BJ (cell line): ENCODE data around the gene IRX2. TPM values are rescaled to one million over a fixed set of nuclear protein-coding genes. Genes with fewer than 3 reads are reported as not detected.
A peak's percentile ranks its signal among the peaks of the same experiment; 100 is the strongest.

Source experiments
- CTCF ChIA-PET: fragments of 350-600 bp; formaldehyde crosslinking; extraction: SDS; loops from one replicate; lab custom pipeline; 2021; ENCODE audit warnings: antibody characterized with exemption, inconsistent platforms; lab: Yijun Ruan, JAX
- POLR2A ChIA-PET: fragments of 300-600 bp; sonication (Branson Sonifier 250); formaldehyde crosslinking; extraction: SDS; loops from one replicate; lab custom pipeline; 2021; ENCODE audit warnings: antibody characterized with exemption; lab: Charles Lee
- DNase-seq: peaks from one replicate; pipeline ENCODE4 v3.0.0-alpha.2; 2011; ENCODE audit warnings: low read depth
- H3K27me3 ChIP-seq: 2 replicates; pipeline ENCODE4 v1.6.0; 2011; ENCODE audit warnings: low read length; ENCODE audit not compliant: control insufficient read depth, insufficient read depth
- H3K36me3 ChIP-seq: 2 replicates; pipeline ENCODE4 v1.5.1; 2011; ENCODE audit warnings: low read length; ENCODE audit not compliant: control insufficient read depth, insufficient read depth
- H3K4me3 ChIP-seq: 2 replicates; pipeline ENCODE4 v1.5.1; 2011; ENCODE audit warnings: low read depth, mild to moderate bottlenecking, control low read depth, low read length
- polyA plus RNA-seq: library from polyadenylated mRNA; depleted of rRNA; stranded (reverse); fragments of >200 nt; gene quantifications from 2 replicates; pipeline ENCODE4 v1.2.3, GENCODE V29; 2011
- TF ChIP-seq, protein P1 (sequence below): IDR thresholded peaks from 2 replicates; pipeline ENCODE4 v1.5.1; 2011; ENCODE audit warnings: low read depth, mild to moderate bottlenecking, control low read depth, inconsistent platforms, low read length, moderate library complexity; ENCODE audit not compliant: insufficient read depth

IRX2 gene
- polyA plus RNA-seq, 1 experiment, result 1.8 TPM

DNA sequence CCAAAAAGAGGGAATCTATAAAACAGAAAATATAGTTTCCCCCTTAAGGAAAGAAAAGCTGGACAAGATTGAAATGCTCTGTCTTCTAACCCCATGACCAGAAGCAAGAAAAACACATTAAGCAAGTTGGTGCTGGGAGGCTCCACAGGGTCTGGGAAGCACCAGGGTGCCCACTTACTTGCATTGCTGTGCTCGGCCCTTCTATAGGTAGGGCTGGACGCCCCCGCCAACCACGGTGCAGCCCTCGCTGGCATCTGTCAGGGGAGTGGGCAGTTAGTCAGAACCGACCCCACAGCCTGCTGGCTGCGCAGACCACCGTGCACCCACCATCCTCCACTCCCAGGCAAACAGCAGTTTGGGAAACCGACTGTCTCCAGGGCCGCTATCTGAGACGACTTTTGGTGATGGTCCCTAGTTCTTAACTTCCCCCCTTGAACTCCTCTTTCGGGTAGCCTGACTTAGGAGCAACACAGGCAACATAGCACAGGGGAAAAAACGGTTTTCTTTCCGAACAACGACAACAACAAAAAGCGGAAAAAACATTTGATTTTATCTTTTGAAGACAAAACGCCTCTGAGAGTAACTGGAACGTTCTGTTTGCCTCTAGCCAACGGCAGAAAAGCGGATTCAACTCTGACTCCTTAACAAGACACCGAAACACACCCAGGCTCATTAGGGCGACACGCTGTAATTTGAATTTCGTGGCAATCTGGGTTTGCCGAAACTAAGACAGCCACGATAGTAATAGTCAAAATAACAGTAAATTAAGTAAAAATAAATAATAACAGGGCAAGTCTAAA is 3.9 kb downstream of the IRX2 start:
- ChIA-PET POLR2A (no interaction called here), CTCF (no interaction called here)
- no peak overlapping the region for H3K4me3 ChIP-seq
- no peak for DNase-seq
- TF ChIP-seq, protein P1, sequence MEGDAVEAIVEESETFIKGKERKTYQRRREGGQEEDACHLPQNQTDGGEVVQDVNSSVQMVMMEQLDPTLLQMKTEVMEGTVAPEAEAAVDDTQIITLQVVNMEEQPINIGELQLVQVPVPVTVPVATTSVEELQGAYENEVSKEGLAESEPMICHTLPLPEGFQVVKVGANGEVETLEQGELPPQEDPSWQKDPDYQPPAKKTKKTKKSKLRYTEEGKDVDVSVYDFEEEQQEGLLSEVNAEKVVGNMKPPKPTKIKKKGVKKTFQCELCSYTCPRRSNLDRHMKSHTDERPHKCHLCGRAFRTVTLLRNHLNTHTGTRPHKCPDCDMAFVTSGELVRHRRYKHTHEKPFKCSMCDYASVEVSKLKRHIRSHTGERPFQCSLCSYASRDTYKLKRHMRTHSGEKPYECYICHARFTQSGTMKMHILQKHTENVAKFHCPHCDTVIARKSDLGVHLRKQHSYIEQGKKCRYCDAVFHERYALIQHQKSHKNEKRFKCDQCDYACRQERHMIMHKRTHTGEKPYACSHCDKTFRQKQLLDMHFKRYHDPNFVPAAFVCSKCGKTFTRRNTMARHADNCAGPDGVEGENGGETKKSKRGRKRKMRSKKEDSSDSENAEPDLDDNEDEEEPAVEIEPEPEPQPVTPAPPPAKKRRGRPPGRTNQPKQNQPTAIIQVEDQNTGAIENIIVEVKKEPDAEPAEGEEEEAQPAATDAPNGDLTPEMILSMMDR, result no peak
- peaks cover 4% of the 10 kb centered on the region for H3K36me3 ChIP-seq
- no peaks in the 10 kb centered on the region for H3K27me3 ChIP-seq

DNA sequence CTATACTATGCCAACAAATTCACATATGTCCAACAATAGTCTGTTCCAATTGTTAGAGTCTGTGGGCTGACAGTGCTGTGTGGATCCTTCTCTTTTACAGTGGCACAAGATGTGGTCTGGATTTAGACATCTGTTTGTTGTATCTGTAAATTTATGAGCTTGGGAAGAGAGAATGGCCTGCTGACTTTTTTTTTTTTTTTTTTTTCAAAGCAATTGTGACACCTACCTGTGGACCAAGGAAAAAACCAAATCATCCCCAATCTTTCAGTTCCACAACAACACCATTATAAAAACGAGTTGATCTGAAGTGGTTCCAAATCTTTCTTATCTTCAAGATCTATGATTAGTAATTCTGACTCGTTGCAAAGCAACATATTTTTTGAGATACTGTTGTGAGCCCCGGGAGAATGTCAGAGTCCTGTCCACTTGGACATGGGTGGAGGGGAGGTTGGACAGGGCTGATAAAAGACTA is 4.9 kb downstream of the IRX2 start:
- POLR2A ChIA-PET, result interaction anchor here (0.6 kb wide), 1 partner anchor 9 kb away, joined by 5 read pairs; no protein-coding TSS in a partner anchor
- Histone ChIP-seq H3K36me3 (peaks cover 5% of the 10 kb centered on the region), H3K27me3 (no peaks in the 10 kb centered on the region), H3K4me3 (no peak overlapping the region)
- CTCF ChIA-PET, result no interaction called here
- TF ChIP-seq, protein P1, result peak; percentile 7; the same call in 1 of the 2 replicates
- DNase-seq, result no peak

DNA sequence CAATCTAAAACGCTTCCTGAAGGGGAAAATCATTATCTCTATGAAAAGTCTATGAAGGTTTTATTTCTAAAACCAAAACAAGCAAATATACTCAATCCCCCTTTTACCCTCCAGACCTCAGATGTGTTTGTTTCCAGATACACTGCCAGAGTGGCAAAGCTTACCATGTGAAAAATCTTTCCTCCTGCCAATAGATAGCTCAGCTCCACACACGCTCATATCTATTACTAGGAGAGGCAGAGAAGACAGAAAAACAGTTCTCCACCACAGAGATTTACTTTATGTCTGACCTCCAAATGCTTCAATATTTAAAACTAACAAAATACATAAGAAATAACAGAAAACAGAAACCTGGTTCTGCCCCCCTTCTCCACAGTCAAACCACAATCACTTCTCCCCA is 7.0 kb downstream of the IRX2 start:
- ChIA-PET CTCF (no interaction called here), POLR2A (no interaction called here)
- Histone ChIP-seq H3K27me3 (no peaks in the 10 kb centered on the region), H3K4me3 (no peak overlapping the region), H3K36me3 (peaks cover 5% of the 10 kb centered on the region)
- DNase-seq, result no peak
- TF ChIP-seq, protein P1, result no peak

DNA sequence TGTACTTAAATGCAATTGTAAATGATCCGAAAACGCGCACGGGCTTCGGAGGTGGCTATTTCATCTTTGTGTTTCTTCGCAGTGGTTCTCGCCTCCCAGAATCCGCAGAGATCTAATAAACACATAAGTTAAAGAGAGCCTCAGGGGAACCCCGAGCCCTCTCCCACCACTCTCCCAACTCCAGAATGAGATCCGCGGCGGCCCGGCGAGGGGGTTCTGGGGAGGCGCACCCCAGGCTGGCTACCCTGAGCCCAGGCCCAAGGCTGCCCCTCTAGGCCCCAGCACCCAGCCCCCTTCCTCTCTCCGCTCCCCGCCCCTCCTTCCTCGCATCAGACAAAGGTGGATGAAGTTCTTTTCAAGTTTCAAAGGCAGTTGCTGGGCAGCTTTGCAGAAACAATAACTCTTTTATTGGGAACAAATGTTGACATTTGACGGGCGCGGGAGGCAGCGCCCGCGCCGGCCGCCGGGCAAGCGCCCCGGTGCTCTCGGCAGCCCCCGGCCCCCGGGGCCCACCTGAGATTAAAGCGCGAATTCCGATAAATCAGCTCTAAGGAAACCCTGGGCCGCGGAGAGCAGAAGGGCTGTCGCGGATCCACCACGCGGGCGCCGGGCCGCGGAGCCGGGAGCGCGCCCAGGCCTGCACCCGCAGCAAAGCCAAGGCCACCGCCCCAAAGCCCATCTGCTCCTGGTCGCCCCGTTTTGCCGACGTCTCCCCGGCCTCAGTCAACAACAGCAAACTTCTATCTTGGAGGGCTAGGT is 8.4 kb downstream of the IRX2 start:
- no peak for DNase-seq
- ChIA-PET POLR2A (no interaction called here), CTCF (no interaction called here)
- TF ChIP-seq, protein P1, result no peak
- no peak overlapping the region for H3K4me3 ChIP-seq
- no peaks in the 10 kb centered on the region for H3K27me3 ChIP-seq
- H3K36me3 ChIP-seq, result peaks cover 4% of the 10 kb centered on the region

GRCh38 chr5:2741956-2742355 is 9.5 kb downstream of the IRX2 start:
- Histone ChIP-seq H3K27me3 (no peaks in the 10 kb centered on the region), H3K36me3 (peaks cover 1% of the 10 kb centered on the region; the same call in 1 of the 2 replicates), H3K4me3 (no peak overlapping the region)
- POLR2A ChIA-PET, result no interaction called here
- CTCF ChIA-PET, result no interaction called here
- TF ChIP-seq, protein P1, result no peak
- no peak for DNase-seq
